ENCODE results near the gene UCMA.

GRCh38 chr10:13233358-13233757, 816 bp downstream of the UCMA start:
- no peak for TF ChIP-seq POLR2A (IDR thresholded peaks at IDR 0.05)
- TF ChIP-seq CTCF (IDR thresholded peaks at IDR 0.05): no peak

Measured in breast epithelium (tissue), 3 donors.